Measurements from ENCODE around the gene ATP6V1D. TPM values are rescaled to one million over a fixed set of nuclear protein-coding genes. Genes with fewer than 3 reads are reported as not detected.

Gene ATP6V1D
- total RNA-seq, 1 experiment from 2014 or later = 38.5 TPM

DNA sequence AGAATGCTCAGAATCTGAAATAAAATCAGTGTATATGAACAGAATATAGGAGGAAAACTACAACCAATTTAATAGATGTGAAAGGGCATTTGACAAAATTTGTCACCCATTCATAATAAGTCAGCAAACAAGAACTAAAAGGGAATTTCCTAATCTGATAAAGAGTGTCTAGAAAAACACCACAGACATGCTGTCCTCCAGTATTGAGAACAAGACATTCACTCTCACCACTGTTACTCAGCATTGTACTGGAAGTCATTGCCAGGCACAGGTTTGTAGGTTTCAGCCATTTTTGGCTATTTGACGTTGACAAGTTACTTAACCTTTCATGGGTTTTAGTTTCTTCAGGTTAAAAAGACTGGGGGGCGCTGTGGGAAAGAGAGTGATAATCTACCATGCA lies 13.7 kb upstream of the ATP6V1D start:
- no peak for DNase-seq (ENCODE audit: low read depth, low spot score)
- no peaks in the 10 kb centered on the region for H3K9me2 ChIP-seq (ENCODE audit: insufficient read depth)
- H3K4me2 ChIP-seq (ENCODE audit: low read length) = no peak overlapping the region
- no peak overlapping the region for H3K9ac ChIP-seq (ENCODE audit: low read length)
- BruUV-seq (replicated peaks) = no TSS peak
- H3K4me3 ChIP-seq (replicated peaks in 1 of 2; ENCODE audit: low read depth in 1 of 2, low read length in 2 of 2) = no peak overlapping the region
- no peak for TF ChIP-seq CBX3 (IDR thresholded peaks at IDR 0.05; ENCODE audit: low read depth)
- no peaks in the 10 kb centered on the region for H3K4me1 ChIP-seq (ENCODE audit: control insufficient read depth in 1 of 2, insufficient read depth in 2 of 2, low read length in 2 of 2)
- ChIA-PET RAD21 (ENCODE audit: low non-redundant PET in 1 of 2, low total read pairs in 2 of 2, uncharacterized antibody in 2 of 2, unreplicated experiment in 2 of 2) (no interaction called here), POLR2A (no interaction called here), CTCF (no interaction called here)
- intact Hi-C loops (cut with micrococcal nuclease) = no loop called here
- H3K79me2 ChIP-seq (ENCODE audit: insufficient read depth, low read length) = peaks cover 93% of the 10 kb centered on the region
- peaks cover 18% of the 10 kb centered on the region; the same call in 1 of the 2 replicates for H4K20me1 ChIP-seq (ENCODE audit: insufficient read depth)
- H3K36me3 ChIP-seq (ENCODE audit: control insufficient read depth in 1 of 2, insufficient read depth in 2 of 2, low read length in 2 of 2) = peaks cover 64 to 67% of the 10 kb centered on the region in 2 experiments
- H3K9me3 ChIP-seq (ENCODE audit: control insufficient read depth in 1 of 2, insufficient read depth in 1 of 2, low read depth in 1 of 2, low read length in 2 of 2) = no peaks in the 10 kb centered on the region
- H2AFZ ChIP-seq (ENCODE audit: low read depth, low read length, poor library complexity, severe bottlenecking) = no peak overlapping the region
- no peak overlapping the region for H3K27ac ChIP-seq (ENCODE audit: low read depth, low read length)
- H3K27me3 ChIP-seq (ENCODE audit: insufficient read depth, low read length) = no peaks in the 10 kb centered on the region
- ATAC-seq = no peak

GRCh38 chr14:67372833-67373232 lies 13.2 kb upstream of the ATP6V1D start:
- DNase-seq (ENCODE audit: low read depth, low spot score) (no peak), ATAC-seq (no peak)
- peaks cover 97% of the 10 kb centered on the region for H3K79me2 ChIP-seq (ENCODE audit: insufficient read depth, low read length)
- H2AFZ ChIP-seq (ENCODE audit: low read depth, low read length, poor library complexity, severe bottlenecking) = no peak overlapping the region
- H3K36me3 ChIP-seq (ENCODE audit: control insufficient read depth in 1 of 2, insufficient read depth in 2 of 2, low read length in 2 of 2) = peaks cover 64 to 66% of the 10 kb centered on the region in 2 experiments
- H3K9me3 ChIP-seq (ENCODE audit: control insufficient read depth in 1 of 2, insufficient read depth in 1 of 2, low read depth in 1 of 2, low read length in 2 of 2) = no peaks in the 10 kb centered on the region
- TF ChIP-seq SRF (IDR thresholded peaks at IDR 0.05; ENCODE audit: low read depth) = no peak
- TF ChIP-seq, protein P1, sequence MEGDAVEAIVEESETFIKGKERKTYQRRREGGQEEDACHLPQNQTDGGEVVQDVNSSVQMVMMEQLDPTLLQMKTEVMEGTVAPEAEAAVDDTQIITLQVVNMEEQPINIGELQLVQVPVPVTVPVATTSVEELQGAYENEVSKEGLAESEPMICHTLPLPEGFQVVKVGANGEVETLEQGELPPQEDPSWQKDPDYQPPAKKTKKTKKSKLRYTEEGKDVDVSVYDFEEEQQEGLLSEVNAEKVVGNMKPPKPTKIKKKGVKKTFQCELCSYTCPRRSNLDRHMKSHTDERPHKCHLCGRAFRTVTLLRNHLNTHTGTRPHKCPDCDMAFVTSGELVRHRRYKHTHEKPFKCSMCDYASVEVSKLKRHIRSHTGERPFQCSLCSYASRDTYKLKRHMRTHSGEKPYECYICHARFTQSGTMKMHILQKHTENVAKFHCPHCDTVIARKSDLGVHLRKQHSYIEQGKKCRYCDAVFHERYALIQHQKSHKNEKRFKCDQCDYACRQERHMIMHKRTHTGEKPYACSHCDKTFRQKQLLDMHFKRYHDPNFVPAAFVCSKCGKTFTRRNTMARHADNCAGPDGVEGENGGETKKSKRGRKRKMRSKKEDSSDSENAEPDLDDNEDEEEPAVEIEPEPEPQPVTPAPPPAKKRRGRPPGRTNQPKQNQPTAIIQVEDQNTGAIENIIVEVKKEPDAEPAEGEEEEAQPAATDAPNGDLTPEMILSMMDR (IDR thresholded peaks at IDR 0.05 in 2 of 3, conservative IDR thresholded peaks at IDR 0.05 in 1 of 3; ENCODE audit: borderline replicate concordance in 1 of 3, insufficient read depth in 1 of 3, low read depth in 2 of 3, low read length in 2 of 3) = no peak
- TF ChIP-seq CEBPB (IDR thresholded peaks at IDR 0.05; ENCODE audit: low read depth) = no peak
- no peak for TF ChIP-seq SP1 (IDR thresholded peaks at IDR 0.05; ENCODE audit: low read depth)
- no peak for TF ChIP-seq SIN3A (IDR thresholded peaks at IDR 0.05; ENCODE audit: low read depth)
- no peak for TF ChIP-seq RAD21 (IDR thresholded peaks at IDR 0.05; ENCODE audit: low read depth)
- TF ChIP-seq REST (IDR thresholded peaks at IDR 0.05; ENCODE audit: low read depth) = no peak
- TF ChIP-seq POLR2AphosphoS5 (IDR thresholded peaks at IDR 0.05; ENCODE audit: low read depth, low read length) = no peak
- TF ChIP-seq JUND (IDR thresholded peaks at IDR 0.05) = no peak
- no peak for TF ChIP-seq CBX3 (IDR thresholded peaks at IDR 0.05; ENCODE audit: low read depth)
- TF ChIP-seq EGR1 (IDR thresholded peaks at IDR 0.05; ENCODE audit: low read depth) = no peak
- no peak for TF ChIP-seq EZH2 (IDR thresholded peaks at IDR 0.05)
- no peak overlapping the region for H3K27ac ChIP-seq (ENCODE audit: low read depth, low read length)
- H3K9ac ChIP-seq (ENCODE audit: low read length) = no peak overlapping the region
- no TSS peak for BruUV-seq (replicated peaks)
- intact Hi-C loops (cut with micrococcal nuclease) = no loop called here
- no peaks in the 10 kb centered on the region for H3K9me2 ChIP-seq (ENCODE audit: insufficient read depth)
- ChIA-PET CTCF (no interaction called here), POLR2A (no interaction called here), RAD21 (ENCODE audit: low non-redundant PET in 1 of 2, low total read pairs in 2 of 2, uncharacterized antibody in 2 of 2, unreplicated experiment in 2 of 2) (no interaction called here)
- no peaks in the 10 kb centered on the region for H3K4me1 ChIP-seq (ENCODE audit: control insufficient read depth in 1 of 2, insufficient read depth in 2 of 2, low read length in 2 of 2)
- peaks cover 17% of the 10 kb centered on the region; the same call in 1 of the 2 replicates for H4K20me1 ChIP-seq (ENCODE audit: insufficient read depth)
- H3K4me2 ChIP-seq (ENCODE audit: low read length) = no peak overlapping the region
- H3K27me3 ChIP-seq (ENCODE audit: insufficient read depth, low read length) = no peaks in the 10 kb centered on the region
- H3K4me3 ChIP-seq (replicated peaks in 1 of 2; ENCODE audit: low read depth in 1 of 2, low read length in 2 of 2) = no peak overlapping the region

Data from HCT116 (cell line).